Vagina (tissue), 2 donors: ENCODE measurements around the gene MEGF6.

Source experiments
- CTCF ChIP-seq, 3 experiments: fragments of 450-650 bp in 2 of 3; fragments of 200-600 bp in 1 of 3; sonication (generic) in 1 of 3; IDR thresholded peaks; one replicate each; pipeline ENCODE4 v1.5.1; 2017 to 2019; ENCODE audit warnings: antibody characterized with exemption in 3 of 3, mild to moderate bottlenecking in 2 of 3, moderate library complexity in 2 of 3
- POLR2AphosphoS5 ChIP-seq, 2 donors: sonication (generic); formaldehyde crosslinking; IDR thresholded peaks; one replicate each; pipeline ENCODE4 v1.9.0; 2017; ENCODE audit warnings: antibody characterized with exemption in 2 of 2, mild to moderate bottlenecking in 2 of 2, low read depth in 1 of 2; ENCODE audit not compliant: insufficient read depth in 1 of 2

GRCh38 chr1:3579626-3580025, 31.7 kb downstream of the MEGF6 start:
- TF ChIP-seq CTCF (IDR thresholded peaks at IDR 0.05) (no peak), POLR2AphosphoS5 (IDR thresholded peaks at IDR 0.05; ENCODE audit: insufficient read depth in 1 of 2, low read depth in 1 of 2) (no peak)
